SK-N-SH (cell line): ENCODE data around the gene DGKD.

Experiments
- CHD2 ChIP-seq: fragments of 150-350 bp; IDR thresholded peaks from 2 replicates; pipeline ENCODE4 v1.6.1; 2018; ENCODE audit warnings: low read length; ENCODE audit not compliant: partially characterized antibody
- GABPA ChIP-seq: IDR thresholded peaks from 2 replicates; pipeline ENCODE4 v1.4.0; 2012; ENCODE audit warnings: low read depth, mild to moderate bottlenecking
- MXI1 ChIP-seq: IDR thresholded peaks from 2 replicates; pipeline ENCODE4 v1.6.1; 2012; ENCODE audit warnings: mild to moderate bottlenecking, low read depth, low read length, improper control_type of control experiment
- POLR2AphosphoS5 ChIP-seq: IDR thresholded peaks from 2 replicates; pipeline ENCODE4 v1.6.1; 2012; ENCODE audit warnings: low read depth, low read length
- RCOR1 ChIP-seq: fragments of 150-350 bp; IDR thresholded peaks from 2 replicates; pipeline ENCODE4 v1.6.1; 2017; ENCODE audit warnings: antibody characterized with exemption, low read length
- SIN3A ChIP-seq: IDR thresholded peaks from 2 replicates; pipeline ENCODE4 v1.6.1; 2012; ENCODE audit warnings: low read depth, mild to moderate bottlenecking, low read length, moderate library complexity, borderline replicate concordance
- SMC3 ChIP-seq: IDR thresholded peaks from 2 replicates; pipeline ENCODE4 v1.6.1; 2012; ENCODE audit warnings: low read depth, low read length, improper control_type of control experiment
- TAF1 ChIP-seq: IDR thresholded peaks from 2 replicates; pipeline ENCODE4 v1.6.1; 2012; ENCODE audit warnings: low read depth, mild to moderate bottlenecking, low read length, moderate library complexity, borderline replicate concordance
- TF ChIP-seq, protein P1 (sequence below): fragments of 200-600 bp; sonication (generic); IDR thresholded peaks from 2 replicates; pipeline ENCODE4 v1.6.1; 2017; ENCODE audit warnings: antibody characterized with exemption, mild to moderate bottlenecking, moderate library complexity
- TF ChIP-seq, protein P2 (sequence below): IDR thresholded peaks from 2 replicates; pipeline ENCODE4 v1.4.0; 2012; ENCODE audit warnings: low read depth
- TF ChIP-seq, protein P3 (sequence below): IDR thresholded peaks from 2 replicates; pipeline ENCODE4 v1.4.0; 2012; ENCODE audit warnings: low read depth, borderline replicate concordance

DNA sequence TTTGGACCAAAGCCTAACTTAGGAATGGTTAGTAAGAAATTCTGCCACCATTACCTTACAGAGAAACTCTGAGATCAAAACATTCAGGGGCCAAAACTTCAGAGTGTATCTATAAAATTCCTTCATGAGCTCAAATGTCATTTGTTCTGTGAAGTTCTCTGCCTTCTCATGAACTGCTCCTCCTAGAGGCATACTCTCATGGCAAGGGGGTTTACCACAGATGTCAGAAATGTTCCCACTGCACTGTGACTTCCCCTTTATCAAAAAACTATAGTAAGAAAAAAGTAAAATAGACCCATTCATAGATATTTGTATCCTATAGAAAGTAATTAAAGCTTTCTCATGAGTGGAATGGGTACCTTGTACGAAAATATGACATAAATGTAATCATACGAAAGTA, 143.8 kb downstream of the DGKD start:
- TF ChIP-seq, protein P1, sequence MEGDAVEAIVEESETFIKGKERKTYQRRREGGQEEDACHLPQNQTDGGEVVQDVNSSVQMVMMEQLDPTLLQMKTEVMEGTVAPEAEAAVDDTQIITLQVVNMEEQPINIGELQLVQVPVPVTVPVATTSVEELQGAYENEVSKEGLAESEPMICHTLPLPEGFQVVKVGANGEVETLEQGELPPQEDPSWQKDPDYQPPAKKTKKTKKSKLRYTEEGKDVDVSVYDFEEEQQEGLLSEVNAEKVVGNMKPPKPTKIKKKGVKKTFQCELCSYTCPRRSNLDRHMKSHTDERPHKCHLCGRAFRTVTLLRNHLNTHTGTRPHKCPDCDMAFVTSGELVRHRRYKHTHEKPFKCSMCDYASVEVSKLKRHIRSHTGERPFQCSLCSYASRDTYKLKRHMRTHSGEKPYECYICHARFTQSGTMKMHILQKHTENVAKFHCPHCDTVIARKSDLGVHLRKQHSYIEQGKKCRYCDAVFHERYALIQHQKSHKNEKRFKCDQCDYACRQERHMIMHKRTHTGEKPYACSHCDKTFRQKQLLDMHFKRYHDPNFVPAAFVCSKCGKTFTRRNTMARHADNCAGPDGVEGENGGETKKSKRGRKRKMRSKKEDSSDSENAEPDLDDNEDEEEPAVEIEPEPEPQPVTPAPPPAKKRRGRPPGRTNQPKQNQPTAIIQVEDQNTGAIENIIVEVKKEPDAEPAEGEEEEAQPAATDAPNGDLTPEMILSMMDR = no peak
- no peak for TF ChIP-seq POLR2AphosphoS5
- no peak for TF ChIP-seq SMC3
- no peak for TF ChIP-seq RCOR1
- no peak for TF ChIP-seq TAF1
- no peak for TF ChIP-seq MXI1
- TF ChIP-seq, protein P2, sequence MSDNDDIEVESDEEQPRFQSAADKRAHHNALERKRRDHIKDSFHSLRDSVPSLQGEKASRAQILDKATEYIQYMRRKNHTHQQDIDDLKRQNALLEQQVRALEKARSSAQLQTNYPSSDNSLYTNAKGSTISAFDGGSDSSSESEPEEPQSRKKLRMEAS = no peak
- TF ChIP-seq, protein P3, sequence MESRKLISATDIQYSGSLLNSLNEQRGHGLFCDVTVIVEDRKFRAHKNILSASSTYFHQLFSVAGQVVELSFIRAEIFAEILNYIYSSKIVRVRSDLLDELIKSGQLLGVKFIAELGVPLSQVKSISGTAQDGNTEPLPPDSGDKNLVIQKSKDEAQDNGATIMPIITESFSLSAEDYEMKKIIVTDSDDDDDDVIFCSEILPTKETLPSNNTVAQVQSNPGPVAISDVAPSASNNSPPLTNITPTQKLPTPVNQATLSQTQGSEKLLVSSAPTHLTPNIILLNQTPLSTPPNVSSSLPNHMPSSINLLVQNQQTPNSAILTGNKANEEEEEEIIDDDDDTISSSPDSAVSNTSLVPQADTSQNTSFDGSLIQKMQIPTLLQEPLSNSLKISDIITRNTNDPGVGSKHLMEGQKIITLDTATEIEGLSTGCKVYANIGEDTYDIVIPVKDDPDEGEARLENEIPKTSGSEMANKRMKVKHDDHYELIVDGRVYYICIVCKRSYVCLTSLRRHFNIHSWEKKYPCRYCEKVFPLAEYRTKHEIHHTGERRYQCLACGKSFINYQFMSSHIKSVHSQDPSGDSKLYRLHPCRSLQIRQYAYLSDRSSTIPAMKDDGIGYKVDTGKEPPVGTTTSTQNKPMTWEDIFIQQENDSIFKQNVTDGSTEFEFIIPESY = no peak
- no peak for TF ChIP-seq SIN3A
- no peak for TF ChIP-seq CHD2
- TF ChIP-seq GABPA = no peak
